ENCODE measurements around the gene ARHGAP26. TPM values are rescaled to one million over a fixed set of nuclear protein-coding genes. Genes with fewer than 3 reads are reported as not detected.

Gene ARHGAP26
- total RNA-seq, 4 donors from 2014 or later = 35.0 to 72.2 (median 44.0) TPM

DNA sequence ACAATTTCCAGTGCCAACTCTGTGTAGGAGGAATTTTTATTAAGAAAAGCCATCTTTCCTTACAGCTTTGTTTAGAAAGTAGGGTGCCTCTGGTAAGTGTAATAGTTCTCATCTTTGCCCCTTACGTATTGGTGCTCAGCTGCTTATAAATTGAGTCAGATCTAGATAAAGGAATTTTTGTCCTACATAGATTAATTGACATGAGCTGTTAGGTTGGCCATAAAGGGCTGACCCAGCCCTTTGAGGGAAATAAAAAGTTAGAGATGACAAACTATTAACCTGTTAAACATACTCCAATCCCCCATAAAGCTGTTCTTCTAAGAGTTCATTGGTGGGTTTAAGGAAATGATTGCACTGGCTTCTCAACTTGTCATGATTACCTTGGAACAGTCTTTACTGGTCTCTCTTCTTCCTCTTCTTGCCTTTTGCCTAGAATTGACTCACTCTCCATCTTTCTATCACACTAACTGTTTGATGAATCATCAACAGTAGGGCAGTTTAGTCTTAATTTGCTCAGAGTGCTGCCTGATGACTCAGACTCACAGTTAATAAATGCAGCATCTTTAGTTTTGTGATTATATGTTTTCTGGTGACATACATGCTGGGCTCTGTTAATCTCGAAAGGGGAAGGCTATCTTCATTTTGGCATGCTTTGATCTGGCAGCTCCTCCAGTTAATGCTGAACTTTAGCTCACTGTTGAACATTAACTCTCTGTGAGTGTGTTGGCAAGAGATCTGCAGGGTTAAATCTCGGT lies 51.7 kb downstream of the ARHGAP26 start:
- TF ChIP-seq, protein P1, sequence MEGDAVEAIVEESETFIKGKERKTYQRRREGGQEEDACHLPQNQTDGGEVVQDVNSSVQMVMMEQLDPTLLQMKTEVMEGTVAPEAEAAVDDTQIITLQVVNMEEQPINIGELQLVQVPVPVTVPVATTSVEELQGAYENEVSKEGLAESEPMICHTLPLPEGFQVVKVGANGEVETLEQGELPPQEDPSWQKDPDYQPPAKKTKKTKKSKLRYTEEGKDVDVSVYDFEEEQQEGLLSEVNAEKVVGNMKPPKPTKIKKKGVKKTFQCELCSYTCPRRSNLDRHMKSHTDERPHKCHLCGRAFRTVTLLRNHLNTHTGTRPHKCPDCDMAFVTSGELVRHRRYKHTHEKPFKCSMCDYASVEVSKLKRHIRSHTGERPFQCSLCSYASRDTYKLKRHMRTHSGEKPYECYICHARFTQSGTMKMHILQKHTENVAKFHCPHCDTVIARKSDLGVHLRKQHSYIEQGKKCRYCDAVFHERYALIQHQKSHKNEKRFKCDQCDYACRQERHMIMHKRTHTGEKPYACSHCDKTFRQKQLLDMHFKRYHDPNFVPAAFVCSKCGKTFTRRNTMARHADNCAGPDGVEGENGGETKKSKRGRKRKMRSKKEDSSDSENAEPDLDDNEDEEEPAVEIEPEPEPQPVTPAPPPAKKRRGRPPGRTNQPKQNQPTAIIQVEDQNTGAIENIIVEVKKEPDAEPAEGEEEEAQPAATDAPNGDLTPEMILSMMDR (IDR thresholded peaks at IDR 0.05; ENCODE audit: low read depth) = no peak

DNA sequence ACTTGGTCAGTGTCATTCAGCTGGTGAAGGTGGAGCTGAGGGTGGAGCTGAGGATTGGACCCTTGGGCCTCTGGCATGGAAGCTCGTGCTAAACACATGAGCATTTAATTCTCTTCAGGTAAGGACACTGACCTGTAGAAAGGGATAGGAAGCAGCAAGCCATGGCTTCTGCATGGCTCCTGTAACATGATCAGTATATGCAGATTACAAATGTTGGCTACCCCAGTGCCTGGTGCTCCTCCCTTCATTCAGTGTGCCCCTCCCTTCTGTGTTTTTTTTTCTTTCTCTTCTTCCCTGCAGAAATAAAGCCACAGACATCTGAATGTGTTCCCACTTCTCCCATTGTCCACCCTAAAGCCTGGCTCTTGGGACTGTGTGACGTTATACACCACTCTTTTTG lies 52.9 kb downstream of the ARHGAP26 start:
- TF ChIP-seq, protein P1 (IDR thresholded peaks at IDR 0.05; ENCODE audit: low read depth) = no peak

GRCh38 chr5:142823806-142824205 lies 53.6 kb downstream of the ARHGAP26 start:
- TF ChIP-seq, protein P1 (IDR thresholded peaks at IDR 0.05; ENCODE audit: low read depth) = no peak

DNA sequence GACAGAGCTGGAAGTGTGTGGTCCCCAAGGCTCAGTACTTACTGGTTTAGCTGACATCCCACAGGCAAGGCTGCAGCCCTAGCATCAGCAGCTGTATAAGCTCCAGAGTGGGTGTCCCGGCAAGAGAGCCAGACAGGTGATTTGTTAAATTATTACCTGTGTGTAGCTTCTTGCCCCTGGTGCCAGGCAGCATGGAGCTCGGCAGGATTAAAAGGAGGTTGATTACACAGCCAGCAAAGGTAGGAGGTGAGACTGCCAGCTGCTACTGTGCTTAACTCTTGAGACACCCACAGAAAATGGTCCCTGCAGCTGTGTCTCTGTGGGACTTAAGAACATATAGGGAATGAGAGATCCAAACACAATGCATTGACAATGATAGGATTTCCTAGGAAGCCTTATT lies 54.2 kb downstream of the ARHGAP26 start:
- TF ChIP-seq, protein P1 (IDR thresholded peaks at IDR 0.05; ENCODE audit: low read depth) = no peak

DNA sequence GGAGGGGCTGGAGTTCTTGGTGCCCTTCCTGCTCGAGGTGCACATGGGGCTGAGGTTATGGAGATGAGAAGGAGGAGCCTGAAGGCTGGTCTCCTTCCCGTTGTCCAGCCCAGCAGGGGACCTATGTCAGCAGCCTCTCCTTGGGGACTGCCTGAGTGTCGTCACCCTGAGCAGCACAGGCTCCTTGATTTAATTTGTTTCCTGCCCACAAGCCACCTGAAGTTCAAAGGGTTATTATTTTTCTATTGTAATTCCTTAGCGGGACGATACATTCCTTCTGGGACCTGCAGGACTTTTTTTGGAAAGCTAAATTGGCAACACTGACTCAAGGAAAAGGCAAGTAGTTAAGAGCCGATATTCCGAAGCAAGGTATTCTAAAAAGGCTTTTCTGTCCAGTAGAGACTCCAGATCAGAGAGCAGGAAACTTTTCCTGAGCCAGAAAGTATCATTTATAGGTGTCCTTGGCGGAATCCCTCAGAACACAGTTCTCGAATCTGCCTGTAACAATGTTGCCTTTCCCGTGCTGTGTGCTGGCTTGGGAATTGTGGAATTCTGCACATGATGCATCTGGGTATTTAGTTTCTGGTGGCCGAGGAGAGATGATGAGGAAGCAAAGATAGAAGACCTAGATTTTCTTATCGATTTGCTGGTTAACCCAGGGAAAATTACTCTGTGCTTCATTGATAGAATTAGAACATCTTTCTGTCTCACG lies 55.4 kb downstream of the ARHGAP26 start:
- TF ChIP-seq, protein P1 (IDR thresholded peaks at IDR 0.05; ENCODE audit: low read depth) = no peak

DNA sequence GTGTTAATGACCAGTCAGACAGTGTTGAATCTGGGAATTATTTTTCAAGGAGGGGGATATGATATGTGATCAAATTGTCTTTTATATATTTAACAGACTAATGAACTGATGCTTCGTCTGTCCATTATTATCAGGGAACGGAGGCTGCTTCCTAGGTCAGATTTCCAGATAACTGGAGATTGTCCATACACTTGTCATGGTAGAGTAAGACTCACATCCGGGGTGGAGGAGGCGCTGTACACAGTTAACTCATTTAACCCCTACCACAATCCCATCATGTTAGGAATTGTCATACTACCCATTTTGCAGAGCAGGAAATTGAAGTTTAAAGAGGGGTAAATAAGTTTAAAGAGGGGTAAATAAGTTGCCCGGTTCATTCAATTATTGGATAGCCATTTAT lies 55.9 kb downstream of the ARHGAP26 start:
- TF ChIP-seq, protein P1 (IDR thresholded peaks at IDR 0.05; ENCODE audit: low read depth) = no peak

DNA sequence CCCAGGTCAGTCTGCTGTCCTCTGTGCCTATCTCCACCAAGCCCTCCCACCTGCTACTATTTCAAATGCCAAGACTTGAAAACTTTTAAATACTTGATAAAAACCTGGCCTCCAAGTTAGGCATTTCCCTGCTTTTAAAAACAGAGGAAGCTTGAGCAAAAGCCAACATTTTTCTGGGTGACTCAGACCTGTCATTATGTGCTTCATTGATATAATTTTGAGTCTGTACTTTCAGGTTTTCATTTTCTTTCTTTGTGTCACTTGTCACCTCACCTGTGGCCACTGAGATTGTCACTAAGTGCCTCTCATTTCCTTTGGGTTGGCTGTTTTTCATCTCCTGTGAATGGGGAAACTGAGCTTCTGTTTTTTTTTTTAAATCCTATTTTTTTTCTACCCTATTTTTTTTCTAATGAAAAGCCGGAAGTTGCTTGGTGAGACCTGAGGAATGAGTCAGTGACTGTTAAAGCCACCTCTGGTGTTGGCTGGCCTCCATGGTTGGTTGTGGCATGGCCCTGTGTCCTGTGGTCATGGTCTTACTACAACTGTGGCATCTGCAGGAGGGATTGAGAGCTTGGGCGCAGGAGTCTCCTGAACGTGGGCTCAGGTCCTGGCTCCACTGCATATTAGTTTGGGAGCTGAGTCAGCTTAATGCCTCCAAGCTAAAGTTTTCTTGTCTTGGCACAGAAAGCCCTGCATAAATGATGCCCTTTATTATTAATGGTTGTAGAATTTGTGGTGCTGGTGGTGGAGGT lies 56.7 kb downstream of the ARHGAP26 start:
- TF ChIP-seq, protein P1 (IDR thresholded peaks at IDR 0.05; ENCODE audit: low read depth) = no peak
